ENCODE results near the gene AMDHD2. TPM values are rescaled to one million over a fixed set of nuclear protein-coding genes. Genes with fewer than 3 reads are reported as not detected.

The AMDHD2 gene
- total and polyA plus RNA-seq, 4 donors = 7.5 to 25.3 (median 15.7) TPM

DNA sequence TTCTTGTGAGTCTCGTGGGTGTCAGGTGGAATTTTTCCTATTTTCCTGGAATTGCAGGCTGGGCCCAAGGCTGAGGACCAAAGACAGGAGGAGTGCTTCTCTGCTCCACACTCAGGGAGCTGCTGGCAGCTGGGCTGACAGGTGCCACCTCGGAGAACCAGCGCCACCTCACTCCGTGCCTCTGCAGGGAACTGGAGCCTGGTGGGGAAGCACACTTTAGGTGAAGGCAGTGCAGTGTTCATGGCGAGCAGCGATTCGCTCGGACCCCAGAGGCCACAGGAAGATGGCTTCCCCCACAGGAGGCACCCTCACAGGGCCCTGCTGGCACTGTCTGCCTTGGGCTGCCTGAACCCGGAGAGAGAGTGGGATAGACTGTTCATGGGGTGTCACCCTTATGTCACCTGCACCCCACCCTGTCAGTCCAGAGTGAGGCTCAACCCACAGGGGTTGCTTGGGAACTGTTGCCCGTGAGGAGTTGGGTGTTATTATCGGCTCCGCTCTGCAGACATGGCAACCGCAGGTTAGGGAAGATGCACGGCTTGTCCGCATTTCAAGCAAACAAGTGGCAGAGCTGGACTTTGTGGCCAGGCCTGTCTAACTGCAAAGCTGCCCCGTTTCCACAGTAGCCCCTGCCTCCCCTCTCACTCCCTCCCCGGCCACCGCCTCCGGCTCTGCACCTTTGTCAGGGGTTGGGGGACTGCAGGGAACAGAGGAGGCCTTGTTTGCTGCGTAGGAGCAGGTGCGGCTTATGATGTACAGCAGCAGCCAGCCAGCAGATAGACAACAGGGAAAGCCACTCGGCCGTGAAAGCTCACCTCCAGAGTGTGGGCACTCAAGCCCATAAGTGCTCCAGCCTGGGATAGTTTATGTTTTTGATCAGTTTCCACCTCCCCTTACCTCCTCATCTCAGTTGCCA is 29.7 kb upstream of the AMDHD2 start:
- H3K9me3 ChIP-seq (ENCODE audit: control insufficient read depth in 4 of 4, low read length in 3 of 4) = no peaks in the 10 kb centered on the region
- no peak for DNase-seq (ENCODE audit: low spot score)
- H3K27me3 ChIP-seq (ENCODE audit: control insufficient read depth in 4 of 4, insufficient read depth in 4 of 4, low read length in 3 of 4) = no peaks in the 10 kb centered on the region
- no peak overlapping the region for H3K9ac ChIP-seq (ENCODE audit: low read depth in 1 of 2, low read length in 2 of 2)
- 94% methylated on average over 23 of the region's 23 CpGs for WGBS
- H3K36me3 ChIP-seq (ENCODE audit: control insufficient read depth in 4 of 4, insufficient read depth in 3 of 4, low read depth in 1 of 4, low read length in 3 of 4) = peaks cover 0 to 4% (median under 1%) of the 10 kb centered on the region in 4 donors
- peaks cover 5 to 14% (median 9%) of the 10 kb centered on the region in 4 donors for H3K4me1 ChIP-seq (ENCODE audit: control insufficient read depth in 4 of 4, insufficient read depth in 4 of 4, low read length in 3 of 4)
- no peak overlapping the region for H3K4me3 ChIP-seq (ENCODE audit: low read depth in 1 of 3, low read length in 3 of 3)
- TF ChIP-seq RXRA (IDR thresholded peaks at IDR 0.05) (no peak), RAD21 (IDR thresholded peaks at IDR 0.05) (no peak), GABPA (IDR thresholded peaks at IDR 0.05 in 1 of 2, conservative IDR thresholded peaks at IDR 0.05 in 1 of 2) (no peak), EGR1 (IDR thresholded peaks at IDR 0.05; ENCODE audit: low read depth in 2 of 2) (no peak), NR2F2 (IDR thresholded peaks at IDR 0.05) (no peak), SP1 (IDR thresholded peaks at IDR 0.05) (no peak), YY1 (IDR thresholded peaks at IDR 0.05) (no peak), HNF4A (conservative IDR thresholded peaks at IDR 0.05) (no peak), FOXA2 (IDR thresholded peaks at IDR 0.05) (no peak)
- TF ChIP-seq, protein P1, sequence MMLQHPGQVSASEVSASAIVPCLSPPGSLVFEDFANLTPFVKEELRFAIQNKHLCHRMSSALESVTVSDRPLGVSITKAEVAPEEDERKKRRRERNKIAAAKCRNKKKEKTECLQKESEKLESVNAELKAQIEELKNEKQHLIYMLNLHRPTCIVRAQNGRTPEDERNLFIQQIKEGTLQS (IDR thresholded peaks at IDR 0.05) = no peak
- TF ChIP-seq, protein P2, sequence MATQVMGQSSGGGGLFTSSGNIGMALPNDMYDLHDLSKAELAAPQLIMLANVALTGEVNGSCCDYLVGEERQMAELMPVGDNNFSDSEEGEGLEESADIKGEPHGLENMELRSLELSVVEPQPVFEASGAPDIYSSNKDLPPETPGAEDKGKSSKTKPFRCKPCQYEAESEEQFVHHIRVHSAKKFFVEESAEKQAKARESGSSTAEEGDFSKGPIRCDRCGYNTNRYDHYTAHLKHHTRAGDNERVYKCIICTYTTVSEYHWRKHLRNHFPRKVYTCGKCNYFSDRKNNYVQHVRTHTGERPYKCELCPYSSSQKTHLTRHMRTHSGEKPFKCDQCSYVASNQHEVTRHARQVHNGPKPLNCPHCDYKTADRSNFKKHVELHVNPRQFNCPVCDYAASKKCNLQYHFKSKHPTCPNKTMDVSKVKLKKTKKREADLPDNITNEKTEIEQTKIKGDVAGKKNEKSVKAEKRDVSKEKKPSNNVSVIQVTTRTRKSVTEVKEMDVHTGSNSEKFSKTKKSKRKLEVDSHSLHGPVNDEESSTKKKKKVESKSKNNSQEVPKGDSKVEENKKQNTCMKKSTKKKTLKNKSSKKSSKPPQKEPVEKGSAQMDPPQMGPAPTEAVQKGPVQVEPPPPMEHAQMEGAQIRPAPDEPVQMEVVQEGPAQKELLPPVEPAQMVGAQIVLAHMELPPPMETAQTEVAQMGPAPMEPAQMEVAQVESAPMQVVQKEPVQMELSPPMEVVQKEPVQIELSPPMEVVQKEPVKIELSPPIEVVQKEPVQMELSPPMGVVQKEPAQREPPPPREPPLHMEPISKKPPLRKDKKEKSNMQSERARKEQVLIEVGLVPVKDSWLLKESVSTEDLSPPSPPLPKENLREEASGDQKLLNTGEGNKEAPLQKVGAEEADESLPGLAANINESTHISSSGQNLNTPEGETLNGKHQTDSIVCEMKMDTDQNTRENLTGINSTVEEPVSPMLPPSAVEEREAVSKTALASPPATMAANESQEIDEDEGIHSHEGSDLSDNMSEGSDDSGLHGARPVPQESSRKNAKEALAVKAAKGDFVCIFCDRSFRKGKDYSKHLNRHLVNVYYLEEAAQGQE (IDR thresholded peaks at IDR 0.05) = no peak
- TF ChIP-seq, protein P3, sequence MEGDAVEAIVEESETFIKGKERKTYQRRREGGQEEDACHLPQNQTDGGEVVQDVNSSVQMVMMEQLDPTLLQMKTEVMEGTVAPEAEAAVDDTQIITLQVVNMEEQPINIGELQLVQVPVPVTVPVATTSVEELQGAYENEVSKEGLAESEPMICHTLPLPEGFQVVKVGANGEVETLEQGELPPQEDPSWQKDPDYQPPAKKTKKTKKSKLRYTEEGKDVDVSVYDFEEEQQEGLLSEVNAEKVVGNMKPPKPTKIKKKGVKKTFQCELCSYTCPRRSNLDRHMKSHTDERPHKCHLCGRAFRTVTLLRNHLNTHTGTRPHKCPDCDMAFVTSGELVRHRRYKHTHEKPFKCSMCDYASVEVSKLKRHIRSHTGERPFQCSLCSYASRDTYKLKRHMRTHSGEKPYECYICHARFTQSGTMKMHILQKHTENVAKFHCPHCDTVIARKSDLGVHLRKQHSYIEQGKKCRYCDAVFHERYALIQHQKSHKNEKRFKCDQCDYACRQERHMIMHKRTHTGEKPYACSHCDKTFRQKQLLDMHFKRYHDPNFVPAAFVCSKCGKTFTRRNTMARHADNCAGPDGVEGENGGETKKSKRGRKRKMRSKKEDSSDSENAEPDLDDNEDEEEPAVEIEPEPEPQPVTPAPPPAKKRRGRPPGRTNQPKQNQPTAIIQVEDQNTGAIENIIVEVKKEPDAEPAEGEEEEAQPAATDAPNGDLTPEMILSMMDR (IDR thresholded peaks at IDR 0.05; ENCODE audit: low read depth, low read length, missing input control) = no peak
- TF ChIP-seq, protein P4, sequence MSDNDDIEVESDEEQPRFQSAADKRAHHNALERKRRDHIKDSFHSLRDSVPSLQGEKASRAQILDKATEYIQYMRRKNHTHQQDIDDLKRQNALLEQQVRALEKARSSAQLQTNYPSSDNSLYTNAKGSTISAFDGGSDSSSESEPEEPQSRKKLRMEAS (IDR thresholded peaks at IDR 0.05) = no peak
- H3K27ac ChIP-seq (ENCODE audit: low read depth in 1 of 2, low read length in 2 of 2) = no peak overlapping the region

DNA sequence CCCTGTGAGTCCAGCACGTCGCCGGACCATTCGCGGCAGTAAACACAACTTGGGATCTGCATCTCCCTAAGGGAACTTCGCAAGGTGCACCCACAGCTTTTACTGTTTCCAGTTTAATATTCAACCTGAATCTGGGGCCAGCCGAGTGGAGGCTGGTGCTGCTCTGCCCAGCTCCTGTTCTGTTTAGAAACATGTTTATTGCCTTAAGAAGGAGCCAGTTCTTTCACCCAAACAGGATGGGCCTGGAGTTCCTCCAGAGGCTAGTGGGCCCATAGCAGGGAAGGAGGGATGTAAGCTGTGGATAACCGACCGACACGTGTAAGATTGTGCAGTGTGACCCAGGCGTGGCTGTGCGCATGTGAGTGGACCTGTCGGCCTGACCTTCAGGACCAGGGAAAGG is 27.9 kb upstream of the AMDHD2 start:
- Histone ChIP-seq H3K9me3 (ENCODE audit: control insufficient read depth in 4 of 4, low read length in 3 of 4) (no peaks in the 10 kb centered on the region), H3K4me3 (ENCODE audit: low read depth in 1 of 3, low read length in 3 of 3) (no peak overlapping the region), H3K27me3 (ENCODE audit: control insufficient read depth in 4 of 4, insufficient read depth in 4 of 4, low read length in 3 of 4) (no peaks in the 10 kb centered on the region), H3K9ac (ENCODE audit: low read depth in 1 of 2, low read length in 2 of 2) (no peak overlapping the region), H3K4me1 (ENCODE audit: control insufficient read depth in 4 of 4, insufficient read depth in 4 of 4, low read length in 3 of 4) (peaks cover 2 to 13% (median 6%) of the 10 kb centered on the region in 4 donors), H3K36me3 (ENCODE audit: control insufficient read depth in 4 of 4, insufficient read depth in 3 of 4, low read depth in 1 of 4, low read length in 3 of 4) (peaks cover 0 to 12% (median under 1%) of the 10 kb centered on the region in 4 donors), H3K27ac (ENCODE audit: low read depth in 1 of 2, low read length in 2 of 2) (no peak overlapping the region)
- TF ChIP-seq EGR1 (IDR thresholded peaks at IDR 0.05; ENCODE audit: low read depth in 2 of 2) = no peak
- TF ChIP-seq, protein P3 (IDR thresholded peaks at IDR 0.05; ENCODE audit: low read depth, low read length, missing input control) = no peak
- no peak for TF ChIP-seq FOXA2 (IDR thresholded peaks at IDR 0.05)
- 74% methylated on average over 13 of the region's 13 CpGs for WGBS
- DNase-seq (ENCODE audit: low spot score) = no peak

Measured in liver (tissue), 9 donors.